Testis (tissue), 2 donors: ENCODE measurements around the gene PAWR.

Source experiments
- CTCF ChIP-seq, 3 experiments: fragments of 450-650 bp in 2 of 3; fragments of 200-600 bp in 1 of 3; sonication (generic) in 1 of 3; IDR thresholded peaks; one replicate each; pipeline ENCODE4 v1.5.1; 2016 to 2019; ENCODE audit warnings: antibody characterized with exemption in 3 of 3, mild to moderate bottlenecking in 2 of 3, moderate library complexity in 1 of 3
- POLR2A ChIP-seq: fragments of 450-650 bp; IDR thresholded peaks from one replicate; pipeline ENCODE4 v1.6.1; 2017; ENCODE audit warnings: antibody characterized with exemption, mild to moderate bottlenecking, moderate library complexity

- TF ChIP-seq CTCF (IDR thresholded peaks at IDR 0.05) (no peak), POLR2A (no peak)
These were observed 93.9 kb downstream of the PAWR start for GRCh38 chr12:79596719-79597350.
